ENCODE results near the gene SLC38A10. TPM values are rescaled to one million over a fixed set of nuclear protein-coding genes. Genes with fewer than 3 reads are reported as not detected.
A peak's percentile ranks its signal among the peaks of the same experiment; 100 is the strongest.

Gene SLC38A10
- total RNA-seq, 1 experiment from 2014 or later, result 43.8 TPM

DNA sequence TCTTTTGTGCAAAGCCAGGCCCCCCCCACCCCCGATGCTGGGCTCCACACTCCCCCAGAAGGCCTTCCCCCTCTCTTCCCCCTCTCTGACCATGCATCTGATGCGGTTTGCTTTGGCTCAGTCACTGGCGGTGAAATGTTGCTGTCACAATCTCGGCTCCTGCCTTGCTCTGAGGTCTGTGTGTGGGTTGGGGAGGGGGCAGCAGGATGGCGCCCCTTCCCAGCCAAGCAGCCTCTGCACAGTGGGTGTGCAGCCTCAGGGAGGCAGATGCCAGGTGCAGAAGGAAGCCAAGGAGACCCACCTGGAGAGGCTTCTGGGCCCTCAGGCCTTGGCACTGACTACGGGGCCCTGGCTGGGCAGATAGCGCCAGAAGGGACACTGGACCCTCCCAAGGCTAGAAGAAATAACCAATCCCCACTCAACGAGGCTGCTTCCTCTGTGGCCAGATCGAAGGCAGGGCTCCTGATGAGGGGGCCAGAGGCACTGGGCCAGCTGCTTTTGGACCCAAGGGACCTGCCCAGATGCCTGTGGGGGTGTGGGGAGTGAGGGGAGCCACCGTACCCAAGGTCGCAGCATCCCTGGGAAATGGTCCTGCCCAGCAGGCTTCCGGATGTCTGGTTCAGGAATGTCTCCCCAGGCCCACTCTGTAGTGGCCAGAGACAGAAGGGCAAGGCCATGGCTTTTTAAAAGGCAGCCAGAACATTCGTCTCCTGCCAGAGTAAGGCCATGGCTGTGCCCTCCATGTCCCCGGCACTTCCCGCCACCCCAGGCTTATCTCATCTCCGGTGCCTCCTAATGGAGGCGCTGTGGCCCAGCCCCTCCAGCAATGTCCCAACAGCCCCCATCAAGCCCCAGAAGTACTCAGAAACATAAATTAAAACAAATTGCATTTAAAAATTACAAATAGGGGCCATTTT, 43.4 kb upstream of the SLC38A10 start:
- no peaks in the 10 kb centered on the region for H3K9me3 Mint-ChIP-seq
- peaks cover 49% of the 10 kb centered on the region for H3K27me3 Mint-ChIP-seq (ENCODE audit: low read depth)
- H3K79me2 ChIP-seq (ENCODE audit: insufficient read depth, low read length), result no peaks in the 10 kb centered on the region
- TF ChIP-seq, protein P1, sequence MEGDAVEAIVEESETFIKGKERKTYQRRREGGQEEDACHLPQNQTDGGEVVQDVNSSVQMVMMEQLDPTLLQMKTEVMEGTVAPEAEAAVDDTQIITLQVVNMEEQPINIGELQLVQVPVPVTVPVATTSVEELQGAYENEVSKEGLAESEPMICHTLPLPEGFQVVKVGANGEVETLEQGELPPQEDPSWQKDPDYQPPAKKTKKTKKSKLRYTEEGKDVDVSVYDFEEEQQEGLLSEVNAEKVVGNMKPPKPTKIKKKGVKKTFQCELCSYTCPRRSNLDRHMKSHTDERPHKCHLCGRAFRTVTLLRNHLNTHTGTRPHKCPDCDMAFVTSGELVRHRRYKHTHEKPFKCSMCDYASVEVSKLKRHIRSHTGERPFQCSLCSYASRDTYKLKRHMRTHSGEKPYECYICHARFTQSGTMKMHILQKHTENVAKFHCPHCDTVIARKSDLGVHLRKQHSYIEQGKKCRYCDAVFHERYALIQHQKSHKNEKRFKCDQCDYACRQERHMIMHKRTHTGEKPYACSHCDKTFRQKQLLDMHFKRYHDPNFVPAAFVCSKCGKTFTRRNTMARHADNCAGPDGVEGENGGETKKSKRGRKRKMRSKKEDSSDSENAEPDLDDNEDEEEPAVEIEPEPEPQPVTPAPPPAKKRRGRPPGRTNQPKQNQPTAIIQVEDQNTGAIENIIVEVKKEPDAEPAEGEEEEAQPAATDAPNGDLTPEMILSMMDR (conservative IDR thresholded peaks at IDR 0.05), result peak; percentile 38; the same call in 2 of the 3 replicates
- H3K14ac ChIP-seq (ENCODE audit: insufficient read depth, low read length), result no peak overlapping the region
- H3K4me2 ChIP-seq (ENCODE audit: insufficient read depth, insufficient read length, low read length), result no peak overlapping the region
- no peaks in the 10 kb centered on the region for H3K79me1 ChIP-seq (ENCODE audit: insufficient read depth, low read depth, low read length, poor library complexity, severe bottlenecking)
- H2BK12ac ChIP-seq (ENCODE audit: insufficient read length, low read depth, low read length), result no peak overlapping the region
- H3K27ac Mint-ChIP-seq, result peak overlapping the region in 1 of 3 experiments; percentile 80; a peak in 1 of 7 replicates
- H3K23ac ChIP-seq (ENCODE audit: insufficient read length, low read depth, low read length), result no peak overlapping the region
- H3K23me2 ChIP-seq (ENCODE audit: insufficient read length, low read depth, low read length, poor library complexity, severe bottlenecking), result peaks cover 11% of the 10 kb centered on the region
- H3K9ac ChIP-seq (ENCODE audit: extremely low read depth, insufficient read length, low read length), result no peak overlapping the region
- no peak overlapping the region for H3K56ac ChIP-seq (ENCODE audit: insufficient read length, low read depth, low read length)
- DNase-seq, result peak; percentile 45
- no peaks in the 10 kb centered on the region for H3K36me3 Mint-ChIP-seq (ENCODE audit: insufficient read depth in 1 of 3, low read depth in 3 of 3)
- no peak overlapping the region for H3K4ac ChIP-seq (ENCODE audit: low read depth, low read length)
- no peaks in the 10 kb centered on the region for H4K20me1 ChIP-seq (ENCODE audit: control insufficient read depth, insufficient read depth, insufficient read length)
- WGBS (ENCODE audit: extremely low coverage, insufficient read length, low lambda C conversion rate), result no CpG with 5 or more reads among the region's 17 CpGs
- no peak overlapping the region for H4K8ac ChIP-seq (replicated peaks; ENCODE audit: insufficient read length, low read depth, low read length)
- no peak overlapping the region for H4K91ac ChIP-seq (ENCODE audit: insufficient read length, low read depth, low read length)
- H3K4me3 Mint-ChIP-seq, result peak overlapping the region in 1 of 2 experiments; percentile 67; a peak in 1 of 5 replicates
- H3T11ph ChIP-seq (ENCODE audit: low read length), result no peak overlapping the region
- no peak overlapping the region for H2BK20ac ChIP-seq (ENCODE audit: low read depth, low read length, poor library complexity, severe bottlenecking)
- H2BK120ac ChIP-seq (ENCODE audit: low read depth, low read length, poor library complexity, severe bottlenecking), result no peak overlapping the region
- no peak overlapping the region for H3K27ac ChIP-seq (ENCODE audit: insufficient read length, low read depth, low read length)
- no peak overlapping the region for H4K5ac ChIP-seq (ENCODE audit: insufficient read length, low read depth, low read length)
- no peak overlapping the region for H2AK5ac ChIP-seq (ENCODE audit: insufficient read length, low read length)
- peaks cover 28% of the 10 kb centered on the region for H3K27me3 ChIP-seq (ENCODE audit: insufficient read depth, low read length)
- no peak overlapping the region for H2BK15ac ChIP-seq (ENCODE audit: low read depth, low read length)
- no peaks in the 10 kb centered on the region for H3K9me3 ChIP-seq (ENCODE audit: control insufficient read depth, low read depth, low read length)
- no peak overlapping the region for H2AFZ ChIP-seq (ENCODE audit: low read length)
- no peak overlapping the region for H3K18ac ChIP-seq (ENCODE audit: insufficient read length, low read depth, low read length)
- H2BK5ac ChIP-seq (ENCODE audit: insufficient read length, low read length), result no peak overlapping the region
- no peaks in the 10 kb centered on the region; the same call in 1 of the 2 replicates for H3K4me1 ChIP-seq (ENCODE audit: insufficient read depth, low read length)
- H3K4me1 Mint-ChIP-seq, result peaks cover 20 to 49% of the 10 kb centered on the region in 2 experiments

Data from H9 (cell line).